Tibial artery (tissue), 4 donors: ENCODE measurements around the gene TRPM3.

Source experiments
- DNase-seq, 2 donors: peaks; one replicate each; pipeline ENCODE4 v3.0.0-alpha.2; 2019
- H3K27ac ChIP-seq, 2 donors: fragments of 200-600 bp; sonication (generic) in 1 of 2; 1 replicate in 1 of 2; 2 replicates in 1 of 2; pipeline ENCODE4 v1.5.1; 2018 to 2019; ENCODE audit warnings: mild to moderate bottlenecking in 1 of 2
- H3K27me3 ChIP-seq, 2 donors: fragments of 200-600 bp; sonication (generic) in 1 of 2; one replicate each; pipeline versions ENCODE4 v1.5.1 to v1.6.0; 2016 to 2019
- H3K36me3 ChIP-seq, 3 donors: fragments of 200-600 bp; sonication (generic) in 2 of 3; one replicate each; pipeline ENCODE4 v1.5.1; 2016 to 2019; ENCODE audit warnings: mild to moderate bottlenecking in 2 of 3
- H3K4me1 ChIP-seq, 4 donors: fragments of 200-600 bp; sonication (generic) in 2 of 4; 1 replicate in 3 of 4; 2 replicates in 1 of 4; pipeline ENCODE4 v1.5.1; 2016 to 2019
- H3K4me3 ChIP-seq, 2 donors: fragments of 200-600 bp; sonication (generic) in 1 of 2; 1 replicate in 1 of 2; 2 replicates in 1 of 2; pipeline ENCODE4 v1.5.1; 2018 to 2019; ENCODE audit warnings: mild to moderate bottlenecking in 2 of 2
- H3K9me3 ChIP-seq, 3 donors: fragments of 200-600 bp; sonication (generic) in 1 of 3; one replicate each; pipeline ENCODE4 v1.5.1; 2016 to 2019
- intact Hi-C: fragments of 100-400 bp; cut with DNase I; formaldehyde crosslinking; loops from one replicate; pipeline ENCODE4 v1.15.0; 2023; ENCODE audit warnings: low total_unique reads
- TF ChIP-seq, protein P1 (sequence below), 2 experiments: fragments of 200-600 bp in 1 of 2; fragments of 450-650 bp in 1 of 2; IDR thresholded peaks; one replicate each; pipeline ENCODE4 v1.5.1; 2017 to 2019; ENCODE audit warnings: antibody characterized with exemption in 2 of 2, mild to moderate bottlenecking in 1 of 2, moderate library complexity in 1 of 2

TRPM3 gene

GRCh38 chr9:71121275-71122021 lies at the start of gene TRPM3:
TRPM3 (minus strand) TSS chr9:71121621; CDS start chr9:71121354, 267 bp downstream.
- no peaks in the 10 kb centered on the region for H3K9me3 ChIP-seq
- H3K27ac ChIP-seq = no peak within 1 kb of the TSS
- intact Hi-C loops = no loop called here
- peak in 1 of 2 donors; percentile 27 for DNase-seq
- TF ChIP-seq, protein P1, sequence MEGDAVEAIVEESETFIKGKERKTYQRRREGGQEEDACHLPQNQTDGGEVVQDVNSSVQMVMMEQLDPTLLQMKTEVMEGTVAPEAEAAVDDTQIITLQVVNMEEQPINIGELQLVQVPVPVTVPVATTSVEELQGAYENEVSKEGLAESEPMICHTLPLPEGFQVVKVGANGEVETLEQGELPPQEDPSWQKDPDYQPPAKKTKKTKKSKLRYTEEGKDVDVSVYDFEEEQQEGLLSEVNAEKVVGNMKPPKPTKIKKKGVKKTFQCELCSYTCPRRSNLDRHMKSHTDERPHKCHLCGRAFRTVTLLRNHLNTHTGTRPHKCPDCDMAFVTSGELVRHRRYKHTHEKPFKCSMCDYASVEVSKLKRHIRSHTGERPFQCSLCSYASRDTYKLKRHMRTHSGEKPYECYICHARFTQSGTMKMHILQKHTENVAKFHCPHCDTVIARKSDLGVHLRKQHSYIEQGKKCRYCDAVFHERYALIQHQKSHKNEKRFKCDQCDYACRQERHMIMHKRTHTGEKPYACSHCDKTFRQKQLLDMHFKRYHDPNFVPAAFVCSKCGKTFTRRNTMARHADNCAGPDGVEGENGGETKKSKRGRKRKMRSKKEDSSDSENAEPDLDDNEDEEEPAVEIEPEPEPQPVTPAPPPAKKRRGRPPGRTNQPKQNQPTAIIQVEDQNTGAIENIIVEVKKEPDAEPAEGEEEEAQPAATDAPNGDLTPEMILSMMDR (IDR thresholded peaks at IDR 0.05) = no peak
- no peaks in the 10 kb centered on the region for H3K36me3 ChIP-seq
- H3K4me3 ChIP-seq = no peak within 1 kb of the TSS
- peaks cover 0 to 25% of the 10 kb centered on the region in 2 donors for H3K27me3 ChIP-seq
- peaks cover 0 to 7% (median 2%) of the 10 kb centered on the region in 4 donors for H3K4me1 ChIP-seq

DNA sequence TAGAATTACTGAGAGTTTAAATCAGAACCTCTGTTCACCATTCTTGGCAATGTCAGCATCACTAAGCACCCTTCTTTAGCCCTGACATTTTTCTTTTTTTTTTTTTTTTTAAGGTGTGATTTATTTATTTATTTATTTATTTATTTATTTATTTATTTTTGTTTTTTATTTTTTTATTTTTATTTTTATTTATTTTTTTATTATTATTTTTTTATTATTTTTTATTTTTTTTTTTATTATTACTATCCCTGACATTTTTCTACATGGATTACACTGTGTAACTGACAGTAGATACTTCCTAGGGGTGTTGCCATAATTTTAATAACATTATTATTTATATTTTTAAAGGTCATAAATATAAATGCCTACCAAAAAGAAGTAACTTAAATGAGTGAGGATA lies 47.0 kb upstream of the TRPM3 start:
- TF ChIP-seq, protein P1 (IDR thresholded peaks at IDR 0.05) = no peak
- Histone ChIP-seq H3K9me3 (no peaks in the 10 kb centered on the region), H3K27ac (no peak overlapping the region), H3K27me3 (no peaks in the 10 kb centered on the region), H3K4me3 (no peak overlapping the region), H3K4me1 (no peaks in the 10 kb centered on the region), H3K36me3 (no peaks in the 10 kb centered on the region)
- intact Hi-C loops = no loop called here
- DNase-seq = no peak

- intact Hi-C loops = no loop called here
- TF ChIP-seq, protein P1 (IDR thresholded peaks at IDR 0.05) = no peak
Measured at GRCh38 chr9:71162126-71162525, 40.7 kb upstream of the TRPM3 start.

GRCh38 chr9:71157731-71158130 lies 36.3 kb upstream of the TRPM3 start:
- TF ChIP-seq, protein P1 (IDR thresholded peaks at IDR 0.05) = no peak
- H3K4me1 ChIP-seq = no peaks in the 10 kb centered on the region
- H3K4me3 ChIP-seq = no peak overlapping the region
- DNase-seq = no peak
- H3K9me3 ChIP-seq = no peaks in the 10 kb centered on the region
- intact Hi-C loops = no loop called here
- H3K27ac ChIP-seq = no peak overlapping the region
- H3K27me3 ChIP-seq = no peaks in the 10 kb centered on the region
- H3K36me3 ChIP-seq = no peaks in the 10 kb centered on the region

More at GRCh38 chr9:71162126-71162525, 40.7 kb upstream of the TRPM3 start:
- Histone ChIP-seq H3K4me3 (no peak overlapping the region), H3K9me3 (no peaks in the 10 kb centered on the region), H3K27me3 (no peaks in the 10 kb centered on the region), H3K27ac (no peak overlapping the region), H3K36me3 (no peaks in the 10 kb centered on the region), H3K4me1 (no peaks in the 10 kb centered on the region)
- DNase-seq = no peak

DNA sequence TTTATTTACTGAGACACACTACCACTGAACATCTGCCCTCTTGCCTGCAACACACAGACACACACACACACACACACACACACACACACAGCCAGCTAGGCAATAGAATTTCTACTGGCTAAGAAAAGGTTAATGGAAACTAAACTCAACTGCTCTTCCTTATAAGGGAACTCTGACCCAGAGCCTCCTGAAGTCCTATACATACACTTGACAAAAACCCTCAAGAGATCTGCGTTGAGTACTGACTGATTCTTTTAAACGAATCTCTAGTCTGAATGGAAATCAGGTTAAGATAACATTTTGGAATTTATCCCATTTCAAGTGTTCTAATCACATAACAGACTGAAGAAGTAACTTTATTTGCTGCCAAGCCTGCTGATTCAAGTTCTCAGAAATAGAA lies 25.9 kb upstream of the TRPM3 start:
- intact Hi-C loops = no loop called here
- Histone ChIP-seq H3K36me3 (no peaks in the 10 kb centered on the region), H3K9me3 (peaks cover 0 to 6% (median 0%) of the 10 kb centered on the region in 3 donors), H3K4me3 (no peak overlapping the region), H3K4me1 (no peaks in the 10 kb centered on the region), H3K27me3 (no peaks in the 10 kb centered on the region), H3K27ac (no peak overlapping the region)
- TF ChIP-seq, protein P1 (IDR thresholded peaks at IDR 0.05) = no peak
- no peak for DNase-seq
